Fibroblast of villous mesenchyme (primary cell): Measurements from ENCODE around the gene PPFIA4. TPM values are rescaled to one million over a fixed set of nuclear protein-coding genes. Genes with fewer than 3 reads are reported as not detected.

ENCODE experiments used
- DNase-seq: peaks from one replicate; pipeline ENCODE4 v3.0.0-alpha.2; 2010; ENCODE audit warnings: low read depth
- H3K4me3 ChIP-seq: 2 replicates; pipeline ENCODE4 v1.5.1; 2011; ENCODE audit warnings: low read depth, mild to moderate bottlenecking, low read length
- CTCF ChIP-seq: IDR thresholded peaks from 2 replicates; pipeline ENCODE4 v1.5.1; 2012; ENCODE audit warnings: low read depth, mild to moderate bottlenecking, low read length; ENCODE audit not compliant: insufficient read depth
- total RNA-seq: library from RNA; depleted of rRNA; stranded (reverse); fragments of >200 nt; gene quantifications from 2 replicates; pipeline ENCODE4 v1.2.3, GENCODE V29; 2012

Gene PPFIA4
- total RNA-seq, 1 donor: 4.3 TPM

GRCh38 chr1:203127666-203128430 lies 101.6 kb downstream of the PPFIA4 start, which contains the start of gene ADORA1:
Gene ADORA1, plus strand, starts transcription at chr1:203127726. Its CDS starts 1,116 bp downstream, at chr1:203128842.
- H3K4me3 ChIP-seq: peak within 1 kb of the TSS; percentile 63
- DNase-seq: peak; percentile 53
- TF ChIP-seq CTCF: peak; percentile 3

GRCh38 chr1:203128431-203128715 lies 102.1 kb downstream of the PPFIA4 start:
- DNase-seq: no peak
- TF ChIP-seq CTCF: peak; percentile 8
- H3K4me3 ChIP-seq: peak overlapping the region; percentile 63

Other genes starting within 250 kb of the PPFIA4 start
- 112 and 138 TPM in 2 replicates for gene KDM5B, start 218.1 kb upstream of the PPFIA4 start, total RNA-seq
- gene PCAT6, start 215.5 kb upstream of the PPFIA4 start, total RNA-seq: 0.64 TPM in 1 of 2 replicates, not detected in the other
- 5.5 and 6.9 TPM in 2 replicates for gene RABIF, start 137.3 kb upstream of the PPFIA4 start, total RNA-seq
- 23.8 and 35.4 TPM in 2 replicates for gene KLHL12, start 99.3 kb upstream of the PPFIA4 start, total RNA-seq
- gene ADIPOR1, start 68.2 kb upstream of the PPFIA4 start, total RNA-seq: 66.7 and 118 TPM in 2 replicates
- 35.8 and 47.5 TPM in 2 replicates for gene CYB5R1, start 59.2 kb upstream of the PPFIA4 start, total RNA-seq
- gene TMEM183A, start 19.1 kb upstream of the PPFIA4 start, total RNA-seq: 102 and 139 TPM in 2 replicates
- gene MYOG, start 59.5 kb downstream of the PPFIA4 start, total RNA-seq: not detected in 2 replicates
- gene ADORA1, start 101.2 kb downstream of the PPFIA4 start, total RNA-seq: 8.7 and 14.2 TPM in 2 replicates
- gene MYBPH, start 149.3 kb downstream of the PPFIA4 start, total RNA-seq: 0.32 and 0.43 TPM in 2 replicates
- 15.8 and 136 TPM in 2 replicates for gene CHI3L1, start 160.2 kb downstream of the PPFIA4 start, total RNA-seq
- under 0.01 TPM in 1 of 2 replicates, not detected in the other for gene CHIT1, start 203.2 kb downstream of the PPFIA4 start, total RNA-seq